Adrenal gland (tissue), 12 donors: Measurements from ENCODE around the gene MTOR. TPM values are rescaled to one million over a fixed set of nuclear protein-coding genes. Genes with fewer than 3 reads are reported as not detected.
"Not testable (repeated sequence)": the region's sequence is repeated elsewhere in the genome, so short reads cannot be mapped to it uniquely, and the experiment has no call there.

ENCODE experiments used
- DNase-seq, 7 donors: peaks; one replicate each; pipeline ENCODE4 v3.0.0-alpha.2; 2019 to 2020
- H3K27ac ChIP-seq, 5 donors: fragments of 200-600 bp; sonication (generic) in 4 of 5; 1 replicate in 3 of 5; 2 replicates in 2 of 5; pipeline versions ENCODE4 v1.5.1 to v1.8.0; 2016 to 2020; ENCODE audit warnings: mild to moderate bottlenecking in 1 of 5
- H3K27me3 ChIP-seq: fragments of 200-600 bp; 2 replicates; pipeline ENCODE4 v1.8.0; 2021
- H3K36me3 ChIP-seq, 2 donors: fragments of 200-600 bp; replicated peaks in 1 of 2; 1 replicate in 1 of 2; 2 replicates in 1 of 2; pipeline versions ENCODE4 v1.5.1 to v1.8.0; 2018 to 2022
- H3K4me1 ChIP-seq, 2 donors: fragments of 200-600 bp; replicated peaks in 1 of 2; 1 replicate in 1 of 2; 2 replicates in 1 of 2; pipeline versions ENCODE4 v1.5.1 to v1.8.0; 2018 to 2021
- H3K4me3 ChIP-seq, 4 donors: fragments of 200-600 bp; sonication (generic) in 3 of 4; one replicate each; pipeline ENCODE4 v1.5.1; 2016 to 2018
- H3K9me3 ChIP-seq, 3 donors: fragments of 200-600 bp; sonication (generic) in 1 of 3; replicated peaks in 1 of 3; 1 replicate in 2 of 3; 2 replicates in 1 of 3; pipeline versions ENCODE4 v1.5.1 to v1.8.0; 2016 to 2021
- POLR2A ChIP-seq, 2 donors: fragments of 450-650 bp; IDR thresholded peaks; one replicate each; pipeline ENCODE4 v1.6.1; 2017; ENCODE audit warnings: antibody characterized with exemption in 2 of 2, mild to moderate bottlenecking in 2 of 2, moderate library complexity in 1 of 2
- WGBS, 4 donors: extraction: QIAGEN DNeasy Blood & Tissue Kit in 2 of 4; methylation state at CpG; one replicate each; pipeline versions ENCODE4 v1.1.5 to v1.1.7; 2013 to 2017; 5-methylcytosine and 5-hydroxymethylcytosine counted together
- intact Hi-C, 2 donors: fragments of 100-400 bp; cut with DNase I; formaldehyde crosslinking; loops; one replicate each; pipeline versions ENCODE4 v1.14.1 to v1.15.0; 2022 to 2023
- polyA plus RNA-seq, 3 donors: library from polyadenylated mRNA; stranded (reverse); fragments of 200-250 nt in 2 of 3; fragments of 350-450 nt in 1 of 3; fragmentation: Illumina TruSeq in 1 of 3; extraction: RNeasy Lipid Tissue Mini Kit (QIAGEN cat#74804) in 1 of 3; gene quantifications; one replicate each; pipeline ENCODE4 v1.2.3, GENCODE V29; 2013 to 2014
- total RNA-seq, 9 donors: library from RNA; depleted of rRNA in 4 of 9; stranded (reverse); fragments of >200 nt in 4 of 9; fragments of 120-200 nt in 1 of 9; fragmentation: NEBNext Ultra II Directional in 1 of 9; extraction: Animal tissue kit (Norgen Biotek cat#: 25700) in 1 of 9; gene quantifications; one replicate each; pipeline versions ENCODE4 v1.1.0 to v1.2.4, GENCODE V29; 2013 to 2023
- TF ChIP-seq, protein P1 (sequence below), 6 experiments: fragments of 450-650 bp in 4 of 6; fragments of 200-600 bp in 2 of 6; sonication (generic) in 1 of 6; IDR thresholded peaks; 1 replicate in 5 of 6; 2 replicates in 1 of 6; pipeline versions ENCODE4 v1.5.1 to v1.8.0; 2016 to 2021; ENCODE audit warnings: antibody characterized with exemption in 6 of 6, mild to moderate bottlenecking in 2 of 6, moderate library complexity in 1 of 6
- donor health status: healthy with polysubstance abuse.
- donor health status: Bipolar disorder and iron deficiency.
- donor health status: DM: yes; HTN: yes; CAD: no.
- donor health status: DM: no; HTN: no; CAD: no.
- donor health status: DM: no; HTN: no; CAD: no.
- donor health status: DM: yes; HTN: yes; CAD: no.

MTOR gene
- total and polyA plus RNA-seq, 12 donors, result 21.4 to 45.3 (median 33.4) TPM

DNA sequence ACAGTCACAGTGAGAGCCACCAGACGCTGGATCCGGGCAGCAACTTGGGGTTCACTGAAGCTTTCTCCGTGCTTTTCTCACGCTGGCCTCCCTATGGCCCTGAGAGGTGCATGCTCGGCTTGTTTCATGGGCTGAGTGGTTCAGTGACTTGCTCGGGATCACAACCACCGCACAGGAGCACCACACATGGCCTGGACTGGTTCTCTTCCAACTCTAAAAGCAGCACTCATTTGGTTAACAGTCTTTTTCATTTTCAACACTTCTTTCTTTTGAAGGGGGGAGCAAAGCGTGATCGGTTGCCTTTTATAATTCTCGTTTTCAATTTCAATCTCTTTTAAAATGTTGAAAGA, 36.8 kb upstream of the MTOR start:
- no peaks in the 10 kb centered on the region for H3K27me3 ChIP-seq
- no peaks in the 10 kb centered on the region for H3K36me3 ChIP-seq
- no peak for DNase-seq
- H3K4me3 ChIP-seq, result no peak overlapping the region
- intact Hi-C loops, result no loop called here
- no peak overlapping the region for H3K27ac ChIP-seq
- TF ChIP-seq, protein P1, sequence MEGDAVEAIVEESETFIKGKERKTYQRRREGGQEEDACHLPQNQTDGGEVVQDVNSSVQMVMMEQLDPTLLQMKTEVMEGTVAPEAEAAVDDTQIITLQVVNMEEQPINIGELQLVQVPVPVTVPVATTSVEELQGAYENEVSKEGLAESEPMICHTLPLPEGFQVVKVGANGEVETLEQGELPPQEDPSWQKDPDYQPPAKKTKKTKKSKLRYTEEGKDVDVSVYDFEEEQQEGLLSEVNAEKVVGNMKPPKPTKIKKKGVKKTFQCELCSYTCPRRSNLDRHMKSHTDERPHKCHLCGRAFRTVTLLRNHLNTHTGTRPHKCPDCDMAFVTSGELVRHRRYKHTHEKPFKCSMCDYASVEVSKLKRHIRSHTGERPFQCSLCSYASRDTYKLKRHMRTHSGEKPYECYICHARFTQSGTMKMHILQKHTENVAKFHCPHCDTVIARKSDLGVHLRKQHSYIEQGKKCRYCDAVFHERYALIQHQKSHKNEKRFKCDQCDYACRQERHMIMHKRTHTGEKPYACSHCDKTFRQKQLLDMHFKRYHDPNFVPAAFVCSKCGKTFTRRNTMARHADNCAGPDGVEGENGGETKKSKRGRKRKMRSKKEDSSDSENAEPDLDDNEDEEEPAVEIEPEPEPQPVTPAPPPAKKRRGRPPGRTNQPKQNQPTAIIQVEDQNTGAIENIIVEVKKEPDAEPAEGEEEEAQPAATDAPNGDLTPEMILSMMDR (IDR thresholded peaks at IDR 0.05), result no peak
- TF ChIP-seq POLR2A (IDR thresholded peaks at IDR 0.05), result no peak
- WGBS, 4 donors, result 56 to 68% (median 61%) methylated on average over 9 to 10 of the region's 10 CpGs
- no peaks in the 10 kb centered on the region for H3K9me3 ChIP-seq
- no peaks in the 10 kb centered on the region for H3K4me1 ChIP-seq

DNA sequence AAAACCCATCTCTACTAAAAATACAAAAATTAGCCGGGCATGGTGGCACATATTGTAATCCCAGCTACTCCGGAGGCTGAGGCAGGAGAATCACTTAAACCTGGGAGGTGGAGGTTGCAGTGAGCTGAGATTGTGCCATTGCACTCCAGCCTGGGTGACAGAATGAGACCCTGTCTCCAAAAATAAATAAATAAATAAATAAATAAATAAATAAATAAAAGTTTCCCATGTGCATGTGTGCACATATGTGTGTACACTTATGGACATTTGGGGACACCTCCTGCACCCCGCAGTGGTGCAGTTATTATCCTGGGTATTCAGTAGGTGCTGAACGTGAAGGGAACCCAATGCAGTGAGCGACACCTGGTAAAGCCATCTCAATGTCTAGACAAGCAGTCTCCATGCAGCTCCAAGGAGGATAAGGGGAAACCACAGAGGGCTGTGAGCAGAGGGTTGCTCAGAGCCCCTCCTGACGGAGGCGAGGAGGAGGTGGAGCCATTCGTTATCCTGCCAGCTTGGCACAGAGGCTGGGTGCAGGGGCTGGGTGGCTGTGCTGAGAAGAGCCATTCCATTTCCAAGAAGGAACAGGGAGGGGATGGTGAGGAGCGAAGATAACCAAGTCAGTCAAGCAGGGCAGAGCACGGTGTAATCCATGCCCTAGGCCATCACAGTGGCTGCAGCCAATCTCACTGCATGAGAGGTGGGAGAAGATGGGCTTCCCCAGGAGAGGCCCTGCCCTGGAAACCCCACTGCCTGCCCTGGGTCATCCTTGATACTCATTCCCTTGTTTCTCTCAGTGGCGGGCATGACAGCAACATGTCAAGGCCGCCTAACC, 36.3 kb upstream of the MTOR start:
- Histone ChIP-seq H3K4me1 (no peaks in the 10 kb centered on the region), H3K27me3 (no peaks in the 10 kb centered on the region), H3K27ac (no peak overlapping the region), H3K9me3 (no peaks in the 10 kb centered on the region), H3K36me3 (no peaks in the 10 kb centered on the region), H3K4me3 (no peak overlapping the region)
- DNase-seq, result no peak
- TF ChIP-seq POLR2A (IDR thresholded peaks at IDR 0.05), result no peak
- TF ChIP-seq, protein P1 (IDR thresholded peaks at IDR 0.05), result no peak
- intact Hi-C loops, result no loop called here
- WGBS, 4 donors, result 78 to 89% (median 81%) methylated on average over 10 to 12 of the region's 12 CpGs

- H3K9me3 ChIP-seq, H3K27me3 ChIP-seq, H3K36me3 ChIP-seq, H3K4me1 ChIP-seq, H3K27ac ChIP-seq, DNase-seq, H3K4me3 ChIP-seq, intact Hi-C loops: not testable (repeated sequence)
- 96 to 98% (median 96%) methylated on average over 5 of the region's 5 CpGs for WGBS, 4 donors
Observed at GRCh38 chr1:11297774-11298173, 35.4 kb upstream of the MTOR start.

GRCh38 chr1:11295905-11296304, 33.6 kb upstream of the MTOR start:
- no peak overlapping the region for H3K4me3 ChIP-seq
- DNase-seq, result no peak
- TF ChIP-seq, protein P1 (IDR thresholded peaks at IDR 0.05), result no peak
- TF ChIP-seq POLR2A (IDR thresholded peaks at IDR 0.05), result no peak
- no peaks in the 10 kb centered on the region for H3K4me1 ChIP-seq
- intact Hi-C loops, result no loop called here
- no peak overlapping the region for H3K27ac ChIP-seq
- no peaks in the 10 kb centered on the region for H3K27me3 ChIP-seq
- no peaks in the 10 kb centered on the region for H3K9me3 ChIP-seq
- 95 to 100% (median 98%) methylated on average over 2 of the region's 2 CpGs for WGBS, 4 donors
- H3K36me3 ChIP-seq, result no peaks in the 10 kb centered on the region

GRCh38 chr1:11294951-11295350, 32.6 kb upstream of the MTOR start:
- Histone ChIP-seq H3K4me1 (no peaks in the 10 kb centered on the region), H3K27ac (no peak overlapping the region), H3K9me3 (no peaks in the 10 kb centered on the region), H3K27me3 (no peaks in the 10 kb centered on the region), H3K36me3 (no peaks in the 10 kb centered on the region), H3K4me3 (no peak overlapping the region)
- WGBS, 4 donors, result 69 to 79% (median 78%) methylated on average over 6 to 8 of the region's 8 CpGs
- no peak for DNase-seq
- TF ChIP-seq, protein P1 (IDR thresholded peaks at IDR 0.05), result no peak
- no peak for TF ChIP-seq POLR2A (IDR thresholded peaks at IDR 0.05)
- intact Hi-C loops, result no loop called here
